CD4-positive, alpha-beta T cell (primary cell): Measurements from ENCODE around the gene CR1. TPM values are rescaled to one million over a fixed set of nuclear protein-coding genes. Genes with fewer than 3 reads are reported as not detected.

Experiments
- ATAC-seq: fragments of 200-7000 bp; cut with Tn5 transposase; one replicate; pipeline ENCODE4 v1.10.0; 2022; ENCODE audit warnings: mild to moderate bottlenecking; ENCODE audit not compliant: poor library complexity
- CTCF ChIA-PET: fragments of 350-600 bp; sonication (Branson Sonifier 250); formaldehyde crosslinking; loops from one replicate; lab custom pipeline; 2021; ENCODE audit warnings: antibody characterized with exemption, inconsistent platforms; lab: Charles Lee
- POLR2A ChIA-PET: fragments of 350-600 bp; sonication (Branson Sonifier 250); formaldehyde crosslinking; loops from one replicate; lab custom pipeline; 2021; ENCODE audit warnings: antibody characterized with exemption, inconsistent platforms; lab: Charles Lee
- DNase-seq, 14 experiments: peaks; one replicate each; pipeline ENCODE4 v3.0.0-alpha.2; 2013 to 2020; ENCODE audit warnings: mixed read lengths in 2 of 14
- H3K27ac ChIP-seq, 2 donors: one replicate each; pipeline versions ENCODE4 v1.5.1 to v1.7.0; 2013; ENCODE audit warnings: low read length in 2 of 2, low read depth in 1 of 2, mild to moderate bottlenecking in 1 of 2
- H3K27me3 ChIP-seq, 2 experiments: 1 replicate in 1 of 2; 2 replicates in 1 of 2; pipeline versions ENCODE4 v1.6.1 to v1.7.0; 2013; ENCODE audit warnings: low read length in 2 of 2, control low read depth in 1 of 2, mild to moderate bottlenecking in 1 of 2, moderate library complexity in 1 of 2; ENCODE audit not compliant: insufficient read depth in 2 of 2, control insufficient read depth in 1 of 2
- H3K36me3 ChIP-seq: one replicate; pipeline ENCODE4 v1.6.1; 2013; ENCODE audit warnings: low read length, control low read depth; ENCODE audit not compliant: insufficient read depth
- H3K4me1 ChIP-seq: one replicate; pipeline ENCODE4 v1.6.1; 2013; ENCODE audit warnings: low read length, control low read depth; ENCODE audit not compliant: insufficient read depth
- H3K4me3 ChIP-seq: one replicate; pipeline ENCODE4 v1.5.1; 2013; ENCODE audit warnings: mild to moderate bottlenecking, low read length, moderate library complexity
- H3K9me3 ChIP-seq, 2 experiments: 1 replicate in 1 of 2; 2 replicates in 1 of 2; pipeline versions ENCODE4 v1.6.1 to v1.7.0; 2013; ENCODE audit warnings: low read length in 2 of 2, mild to moderate bottlenecking in 2 of 2, control low read depth in 1 of 2, moderate library complexity in 1 of 2; ENCODE audit not compliant: control insufficient read depth in 1 of 2, insufficient read depth in 1 of 2
- H3K27ac Mint-ChIP-seq: one replicate; pipeline ENCODE4 v1.8.0; 2020; ENCODE audit warnings: mixed read lengths
- H3K27me3 Mint-ChIP-seq: one replicate; pipeline ENCODE4 v1.8.0; 2021; ENCODE audit warnings: mixed read lengths
- H3K36me3 Mint-ChIP-seq: one replicate; pipeline ENCODE4 v1.8.0; 2021; ENCODE audit warnings: low read depth, mixed read lengths
- H3K4me1 Mint-ChIP-seq: one replicate; pipeline ENCODE4 v1.8.0; 2021; ENCODE audit warnings: low read depth, mixed read lengths
- H3K4me3 Mint-ChIP-seq: one replicate; pipeline ENCODE4 v1.8.0; 2020; ENCODE audit warnings: mild to moderate bottlenecking, mixed read lengths
- H3K9me3 Mint-ChIP-seq: one replicate; pipeline ENCODE4 v1.8.0; 2020; ENCODE audit warnings: mixed read lengths
- CTCF ChIP-seq: fragments of 200-600 bp; IDR thresholded peaks from one replicate; pipeline ENCODE4 v1.8.0; 2022; ENCODE audit warnings: antibody characterized with exemption, mild to moderate bottlenecking
- intact Hi-C, 2 experiments: fragments of 100-400 bp; cut with DNase I in 1 of 2; cut with micrococcal nuclease in 1 of 2; formaldehyde crosslinking; loops; one replicate each; pipeline versions ENCODE4 v1.15.1 to v1.9.0; 2023 to 2025; cut with DNase I, micrococcal nuclease
- total RNA-seq, 174 experiments: library from RNA in 2 of 174; stranded (reverse) in 2 of 174; gene quantifications; one replicate each; pipeline ENCODE4 v1.2.3 and lab custom pipeline; 2021 to 2026

CR1 gene
- total RNA-seq, 2 experiments from 2014 or later: 2.8 to 3.1 TPM

GRCh38 chr1:207645635-207646081, 149.7 kb downstream of the CR1 start:
- H3K27me3 Mint-ChIP-seq: peaks cover 39% of the 10 kb centered on the region
- peaks cover 10% of the 10 kb centered on the region for H3K4me1 ChIP-seq
- H3K9me3 Mint-ChIP-seq: no peaks in the 10 kb centered on the region
- intact Hi-C loops: no loop called here
- POLR2A ChIA-PET: no interaction called here
- ATAC-seq (no peak), DNase-seq (peak in 1 of 14 experiments; percentile 16)
- H3K36me3 Mint-ChIP-seq: no peaks in the 10 kb centered on the region
- H3K4me1 Mint-ChIP-seq: peaks cover 7% of the 10 kb centered on the region
- no peak for TF ChIP-seq CTCF
- H3K36me3 ChIP-seq: no peaks in the 10 kb centered on the region
- H3K27ac ChIP-seq: no peak overlapping the region
- peaks cover 5 to 6% of the 10 kb centered on the region in 2 experiments for H3K27me3 ChIP-seq
- no peak overlapping the region for H3K4me3 ChIP-seq
- H3K27ac Mint-ChIP-seq: no peak overlapping the region
- CTCF ChIA-PET: no interaction called here
- peaks cover 0 to 8% of the 10 kb centered on the region in 2 experiments for H3K9me3 ChIP-seq
- peak overlapping the region; percentile 78 for H3K4me3 Mint-ChIP-seq

DNA sequence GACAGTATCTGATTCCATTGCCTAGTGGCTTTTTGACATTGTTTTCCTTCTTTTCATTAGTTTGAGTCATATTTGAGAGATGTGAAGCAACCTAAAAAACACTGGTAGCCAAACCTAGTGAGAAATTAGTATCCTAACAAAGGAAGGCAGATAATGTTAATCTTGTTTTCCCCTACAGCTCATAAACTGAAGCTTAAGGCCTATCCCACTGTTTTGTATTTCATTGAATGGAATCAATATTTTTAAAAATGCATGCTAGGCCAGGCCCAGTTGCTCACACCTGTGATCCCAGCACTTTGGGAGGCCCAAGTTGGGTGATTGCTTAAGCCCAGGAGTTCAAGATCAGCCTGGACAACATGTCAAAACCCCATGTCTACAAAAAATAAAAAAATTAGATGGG, 150.2 kb downstream of the CR1 start:
- Mint-ChIP-seq H3K4me1 (peaks cover 7% of the 10 kb centered on the region), H3K27me3 (peaks cover 39% of the 10 kb centered on the region), H3K36me3 (no peaks in the 10 kb centered on the region), H3K27ac (no peak overlapping the region), H3K4me3 (peak overlapping the region; percentile 78), H3K9me3 (no peaks in the 10 kb centered on the region)
- peaks cover 10% of the 10 kb centered on the region for H3K4me1 ChIP-seq
- POLR2A ChIA-PET: no interaction called here
- H3K36me3 ChIP-seq: no peaks in the 10 kb centered on the region
- no peak for ATAC-seq
- DNase-seq: no peak
- no peak overlapping the region for H3K27ac ChIP-seq
- H3K4me3 ChIP-seq: no peak overlapping the region
- peaks cover 0 to 8% of the 10 kb centered on the region in 2 experiments for H3K9me3 ChIP-seq
- intact Hi-C loops: no loop called here
- CTCF ChIA-PET: no interaction called here
- TF ChIP-seq CTCF: no peak
- H3K27me3 ChIP-seq: peaks cover 5 to 6% of the 10 kb centered on the region in 2 experiments

- Histone ChIP-seq H3K9me3 (peaks cover 0 to 8% of the 10 kb centered on the region in 2 experiments), H3K36me3 (no peaks in the 10 kb centered on the region), H3K27me3 (peaks cover 0 to 5% of the 10 kb centered on the region in 2 experiments), H3K4me3 (no peak overlapping the region), H3K27ac (no peak overlapping the region), H3K4me1 (peaks cover 10% of the 10 kb centered on the region)
- CTCF ChIA-PET: no interaction called here
- DNase-seq (no peak), ATAC-seq (no peak)
- Mint-ChIP-seq H3K36me3 (no peaks in the 10 kb centered on the region), H3K4me3 (peak overlapping the region; percentile 11), H3K9me3 (no peaks in the 10 kb centered on the region), H3K27ac (no peak overlapping the region), H3K27me3 (peaks cover 34% of the 10 kb centered on the region), H3K4me1 (peaks cover 7% of the 10 kb centered on the region)
- POLR2A ChIA-PET: no interaction called here
- intact Hi-C loops: no loop called here
- no peak for TF ChIP-seq CTCF
Observed at GRCh38 chr1:207646944-207647579, 151.1 kb downstream of the CR1 start.
